Bronchial smooth muscle cell (primary cell): ENCODE measurements around the gene PSME4. TPM values are rescaled to one million over a fixed set of nuclear protein-coding genes. Genes with fewer than 3 reads are reported as not detected.

Source experiments
- total RNA-seq: library from RNA; depleted of rRNA; stranded (reverse); fragments of >200 nt; gene quantifications from 2 replicates; pipeline ENCODE4 v1.2.1, GENCODE V29; 2014

PSME4 gene
- total RNA-seq: 11.8 and 21.1 TPM in 2 replicates

GRCh38 chr2:53970724-53971602 is at the start of gene PSME4:
Gene PSME4 (minus strand): TSS chr2:53970993. CDS start chr2:53970784, 209 bp downstream.

GRCh38 chr2:53859206-53860181 is 111.3 kb downstream of the PSME4 start, which contains the start of gene GPR75:
Gene GPR75 (minus strand): TSS chr2:53859967. CDS start chr2:53854756, 5,211 bp downstream.

Other genes starting within 250 kb of the PSME4 start
- 0.09 and 0.79 TPM in 2 replicates for gene CHAC2, start 203.2 kb downstream of the PSME4 start, total RNA-seq
- gene ASB3, start 184.0 kb downstream of the PSME4 start, total RNA-seq: 28.4 and 33.1 TPM in 2 replicates
- 43.7 and 81.6 TPM in 2 replicates for gene ERLEC1, start 183.9 kb downstream of the PSME4 start, total RNA-seq
- 0.52 and 0.95 TPM in 2 replicates for gene GPR75, start 111.0 kb downstream of the PSME4 start, total RNA-seq
- 9.0 and 15.6 TPM in 2 replicates for gene ACYP2, start 144.6 kb upstream of the PSME4 start, total RNA-seq